ENCODE results near the gene RAB20. TPM values are rescaled to one million over a fixed set of nuclear protein-coding genes. Genes with fewer than 3 reads are reported as not detected.
A peak's percentile ranks its signal among the peaks of the same experiment; 100 is the strongest.

RAB20 gene
- total RNA-seq, 1 donor from 2014 or later = 8.2 TPM

- Histone ChIP-seq H3K27me3 (ENCODE audit: control insufficient read depth, insufficient read depth, low read length) (no peaks in the 10 kb centered on the region), H3K4me3 (ENCODE audit: low read depth, low read length) (no peak overlapping the region), H3K36me3 (ENCODE audit: control insufficient read depth, insufficient read depth, low read length) (no peaks in the 10 kb centered on the region)
- DNase-seq (ENCODE audit: low read depth) (no peak), FAIRE-seq (no peak)
- TF ChIP-seq CTCF (IDR thresholded peaks at IDR 0.05; ENCODE audit: insufficient read depth, low read length, severe bottlenecking) = no peak
Observed at GRCh38 chr13:110551284-110551683, 10.2 kb downstream of the RAB20 start.

GRCh38 chr13:110549795-110550160 is 11.7 kb downstream of the RAB20 start:
- FAIRE-seq (no peak), DNase-seq (ENCODE audit: low read depth) (no peak)
- Histone ChIP-seq H3K27me3 (ENCODE audit: control insufficient read depth, insufficient read depth, low read length) (no peaks in the 10 kb centered on the region), H3K4me3 (ENCODE audit: low read depth, low read length) (no peak overlapping the region), H3K36me3 (ENCODE audit: control insufficient read depth, insufficient read depth, low read length) (no peaks in the 10 kb centered on the region)
- no peak for TF ChIP-seq CTCF (IDR thresholded peaks at IDR 0.05; ENCODE audit: insufficient read depth, low read length, severe bottlenecking)

- no peak overlapping the region for H3K4me3 ChIP-seq (ENCODE audit: low read depth, low read length)
- DNase-seq (ENCODE audit: low read depth) = no peak
- no peaks in the 10 kb centered on the region for H3K36me3 ChIP-seq (ENCODE audit: control insufficient read depth, insufficient read depth, low read length)
- FAIRE-seq = no peak
- no peak for TF ChIP-seq CTCF (IDR thresholded peaks at IDR 0.05; ENCODE audit: insufficient read depth, low read length, severe bottlenecking)
- H3K27me3 ChIP-seq (ENCODE audit: control insufficient read depth, insufficient read depth, low read length) = no peaks in the 10 kb centered on the region
Observed at GRCh38 chr13:110548891-110549794, 12.4 kb downstream of the RAB20 start.

GRCh38 chr13:110546926-110547325 is 14.6 kb downstream of the RAB20 start:
- Histone ChIP-seq H3K4me3 (ENCODE audit: low read depth, low read length) (no peak overlapping the region), H3K27me3 (ENCODE audit: control insufficient read depth, insufficient read depth, low read length) (no peaks in the 10 kb centered on the region), H3K36me3 (ENCODE audit: control insufficient read depth, insufficient read depth, low read length) (no peaks in the 10 kb centered on the region)
- FAIRE-seq (peak; percentile 96), DNase-seq (ENCODE audit: low read depth) (peak; percentile 92)
- TF ChIP-seq CTCF (IDR thresholded peaks at IDR 0.05; ENCODE audit: insufficient read depth, low read length, severe bottlenecking) = no peak

GRCh38 chr13:110546378-110546777 is 15.1 kb downstream of the RAB20 start:
- no peak for TF ChIP-seq CTCF (IDR thresholded peaks at IDR 0.05; ENCODE audit: insufficient read depth, low read length, severe bottlenecking)
- no peak for DNase-seq (ENCODE audit: low read depth)
- H3K27me3 ChIP-seq (ENCODE audit: control insufficient read depth, insufficient read depth, low read length) = no peaks in the 10 kb centered on the region
- no peak for FAIRE-seq
- no peaks in the 10 kb centered on the region for H3K36me3 ChIP-seq (ENCODE audit: control insufficient read depth, insufficient read depth, low read length)
- H3K4me3 ChIP-seq (ENCODE audit: low read depth, low read length) = no peak overlapping the region
